HEK293 (cell line): Measurements from ENCODE around the gene SREBF2.

Source experiments
- CTCF ChIA-PET: fragments of 350-600 bp; formaldehyde crosslinking; extraction: SDS; loops from one replicate; lab custom pipeline; 2021; ENCODE audit warnings: antibody characterized with exemption; lab: Yijun Ruan, JAX
- POLR2A ChIA-PET: fragments of 300-600 bp; formaldehyde crosslinking; extraction: SDS; loops from one replicate; lab custom pipeline; 2020; ENCODE audit warnings: antibody characterized with exemption, inconsistent platforms; lab: Yijun Ruan, JAX
- H3K27ac ChIP-seq: fragments of 200-500 bp; sonication (Bioruptor generic); 2 replicates; pipeline ENCODE4 v1.5.1; 2014; ENCODE audit warnings: low read depth, low read length, control low read depth, inconsistent platforms; ENCODE audit errors: extremely low read depth
- H3K36me3 ChIP-seq, 2 experiments: fragments of 200-500 bp in 1 of 2; sonication (Bioruptor generic) in 1 of 2; 1 replicate in 1 of 2; 2 replicates in 1 of 2; pipeline ENCODE4 v1.5.1; 2014 to 2017; ENCODE audit warnings: inconsistent platforms in 2 of 2, low read length in 2 of 2; ENCODE audit not compliant: control insufficient read depth in 2 of 2, insufficient read depth in 1 of 2
- H3K4me1 ChIP-seq: fragments of 200-500 bp; sonication (Bioruptor generic); 2 replicates; pipeline ENCODE4 v1.5.1; 2014; ENCODE audit warnings: mild to moderate bottlenecking, low read length, inconsistent platforms; ENCODE audit not compliant: control insufficient read depth, insufficient read depth
- H3K4me3 ChIP-seq: 2 replicates; pipeline ENCODE4 v1.5.1; 2011; ENCODE audit warnings: low read depth, mild to moderate bottlenecking, control low read depth, low read length, moderate library complexity
- H3K9me3 ChIP-seq: fragments of 200-500 bp; sonication (Bioruptor generic); 2 replicates; pipeline ENCODE4 v1.5.1; 2014; ENCODE audit warnings: low read depth, low read length, inconsistent platforms; ENCODE audit not compliant: control insufficient read depth, insufficient read depth
- EGR2 ChIP-seq: fragments of 450-650 bp; formaldehyde crosslinking; IDR thresholded peaks from 2 replicates; pipeline ENCODE4 v1.5.1; 2016; ENCODE audit warnings: low read depth, missing biosample characterization, missing genetic modification characterization
- GLIS1 ChIP-seq: fragments of 450-650 bp; formaldehyde crosslinking; IDR thresholded peaks from 2 replicates; pipeline ENCODE4 v1.5.1; 2016; ENCODE audit warnings: missing biosample characterization, missing genetic modification characterization
- GLIS2 ChIP-seq: fragments of 450-650 bp; formaldehyde crosslinking; IDR thresholded peaks from 2 replicates; pipeline ENCODE4 v1.5.1; 2016; ENCODE audit warnings: missing biosample characterization, missing genetic modification characterization
- IKZF3 ChIP-seq: fragments of 450-650 bp; IDR thresholded peaks from 2 replicates; pipeline ENCODE4 v1.5.0; 2018; ENCODE audit warnings: missing biosample characterization, mild to moderate bottlenecking, missing genetic modification characterization, moderate library complexity
- KLF1 ChIP-seq: fragments of 450-650 bp; formaldehyde crosslinking; IDR thresholded peaks from 2 replicates; pipeline ENCODE4 v1.5.1; 2016; ENCODE audit warnings: missing biosample characterization, missing genetic modification characterization
- KLF10 ChIP-seq: fragments of 450-650 bp; IDR thresholded peaks from 2 replicates; pipeline ENCODE4 v1.5.1; 2018; ENCODE audit warnings: missing biosample characterization, mild to moderate bottlenecking, missing genetic modification characterization
- KLF16 ChIP-seq: fragments of 450-650 bp; formaldehyde crosslinking; IDR thresholded peaks from 2 replicates; pipeline ENCODE4 v1.5.1; 2017; ENCODE audit warnings: missing biosample characterization, missing genetic modification characterization
- PATZ1 ChIP-seq: fragments of 450-650 bp; formaldehyde crosslinking; IDR thresholded peaks from 2 replicates; pipeline ENCODE4 v1.5.1; 2016; ENCODE audit warnings: missing biosample characterization, missing genetic modification characterization
- SP2 ChIP-seq: fragments of 450-650 bp; formaldehyde crosslinking; IDR thresholded peaks from 2 replicates; pipeline ENCODE4 v1.5.1; 2016; ENCODE audit warnings: missing biosample characterization, missing genetic modification characterization
- ZBTB17 ChIP-seq: fragments of 450-650 bp; formaldehyde crosslinking; IDR thresholded peaks from 2 replicates; pipeline ENCODE4 v1.5.1; 2016; ENCODE audit warnings: missing biosample characterization, missing genetic modification characterization
- ZBTB20 ChIP-seq: fragments of 450-650 bp; formaldehyde crosslinking; IDR thresholded peaks from 2 replicates; pipeline ENCODE4 v1.5.1; 2016; ENCODE audit warnings: missing biosample characterization, missing genetic modification characterization
- ZEB2 ChIP-seq: fragments of 450-650 bp; formaldehyde crosslinking; IDR thresholded peaks from 2 replicates; pipeline ENCODE4 v1.5.1; 2016; ENCODE audit warnings: missing biosample characterization, missing genetic modification characterization
- ZFHX2 ChIP-seq: fragments of 450-650 bp; formaldehyde crosslinking; conservative IDR thresholded peaks from 2 replicates; pipeline ENCODE4 v1.5.1; 2016; ENCODE audit warnings: missing biosample characterization, missing genetic modification characterization
- ZNF138 ChIP-seq: fragments of 450-650 bp; formaldehyde crosslinking; IDR thresholded peaks from 2 replicates; pipeline ENCODE4 v1.5.1; 2016; ENCODE audit warnings: missing biosample characterization, missing genetic modification characterization, borderline replicate concordance
- ZNF169 ChIP-seq: fragments of 450-650 bp; formaldehyde crosslinking; IDR thresholded peaks from 2 replicates; pipeline ENCODE4 v1.5.1; 2016; ENCODE audit warnings: missing biosample characterization, missing genetic modification characterization
- ZNF266 ChIP-seq: fragments of 450-650 bp; formaldehyde crosslinking; IDR thresholded peaks from 2 replicates; pipeline ENCODE4 v1.5.1; 2016; ENCODE audit warnings: missing biosample characterization, missing genetic modification characterization, low read depth
- ZNF335 ChIP-seq: fragments of 450-650 bp; formaldehyde crosslinking; conservative IDR thresholded peaks from 2 replicates; pipeline ENCODE4 v1.5.1; 2016; ENCODE audit warnings: missing biosample characterization, missing genetic modification characterization
- ZNF366 ChIP-seq: fragments of 450-650 bp; formaldehyde crosslinking; conservative IDR thresholded peaks from 2 replicates; pipeline ENCODE4 v1.5.1; 2016; ENCODE audit warnings: missing biosample characterization, missing genetic modification characterization
- ZNF521 ChIP-seq: fragments of 450-650 bp; formaldehyde crosslinking; IDR thresholded peaks from 2 replicates; pipeline ENCODE4 v1.5.1; 2017; ENCODE audit warnings: missing biosample characterization, mild to moderate bottlenecking, missing genetic modification characterization
- ZNF561 ChIP-seq: fragments of 450-650 bp; IDR thresholded peaks from 2 replicates; pipeline ENCODE4 v1.5.1; 2018; ENCODE audit warnings: missing biosample characterization, missing genetic modification characterization, borderline replicate concordance
- ZNF600 ChIP-seq: fragments of 450-650 bp; formaldehyde crosslinking; IDR thresholded peaks from 2 replicates; pipeline ENCODE4 v1.5.1; 2016; ENCODE audit warnings: missing biosample characterization, missing genetic modification characterization
- ZNF837 ChIP-seq: fragments of 450-650 bp; formaldehyde crosslinking; IDR thresholded peaks from 2 replicates; pipeline ENCODE4 v1.5.1; 2016; ENCODE audit warnings: missing biosample characterization, missing genetic modification characterization
- ZSCAN30 ChIP-seq: fragments of 450-650 bp; IDR thresholded peaks from 2 replicates; pipeline ENCODE4 v1.5.1; 2018; ENCODE audit warnings: missing biosample characterization, mild to moderate bottlenecking, missing genetic modification characterization, moderate library complexity
- TF ChIP-seq, protein P1 (sequence below): fragments of 450-650 bp; formaldehyde crosslinking; IDR thresholded peaks from 2 replicates; pipeline ENCODE4 v1.5.1; 2016; ENCODE audit warnings: missing biosample characterization, missing genetic modification characterization
- TF ChIP-seq, protein P2 (sequence below): fragments of 450-650 bp; IDR thresholded peaks from 2 replicates; pipeline ENCODE4 v1.5.1; 2018; ENCODE audit warnings: missing biosample characterization, mild to moderate bottlenecking, missing genetic modification characterization
- TF ChIP-seq, protein P3 (sequence below): fragments of 450-650 bp; formaldehyde crosslinking; IDR thresholded peaks from 2 replicates; pipeline ENCODE4 v1.5.1; 2017; ENCODE audit warnings: missing biosample characterization, mild to moderate bottlenecking, missing genetic modification characterization, moderate library complexity

Gene SREBF2

DNA sequence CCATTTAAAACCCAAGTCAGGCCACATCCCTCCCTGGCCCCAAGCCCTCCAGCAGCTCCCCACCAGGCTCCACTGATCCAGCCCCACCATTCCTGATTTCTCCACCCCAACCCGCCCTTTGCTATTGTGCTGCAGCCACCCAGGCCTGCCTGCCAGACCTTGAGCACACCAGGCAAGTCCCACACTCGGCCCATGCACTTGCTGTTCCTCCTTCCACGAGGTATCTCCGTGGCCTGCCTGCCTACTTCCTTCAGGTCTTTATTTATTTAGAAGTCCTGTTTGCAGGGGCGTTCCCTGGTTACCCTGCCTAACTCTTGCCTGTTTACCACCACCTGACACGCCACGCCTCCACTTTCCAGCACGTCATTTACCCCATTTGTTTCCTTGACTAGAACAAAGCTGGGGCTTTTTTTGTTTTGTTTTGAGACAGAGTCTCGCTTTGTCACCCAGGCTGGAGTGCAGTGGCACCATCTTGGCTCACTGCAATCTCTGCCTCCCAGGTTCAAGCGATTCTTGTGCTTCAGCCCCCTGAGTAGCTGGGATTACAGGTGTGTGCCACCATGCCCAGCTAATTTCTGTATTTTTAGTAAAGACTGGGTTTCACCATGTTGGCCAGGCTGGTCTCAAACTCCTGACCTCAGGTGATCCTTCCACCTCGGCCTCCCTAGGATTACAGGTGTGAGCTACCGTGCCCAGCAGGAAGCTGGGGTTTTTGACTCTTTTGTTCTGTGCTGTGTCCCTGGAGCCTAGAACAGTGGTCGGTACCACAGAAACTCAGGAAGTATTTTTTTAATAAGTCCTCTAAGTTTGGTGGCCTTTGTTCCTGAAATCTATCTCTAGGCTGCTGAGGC is 107.3 kb downstream of the SREBF2 start:
- H3K4me1 ChIP-seq: no peaks in the 10 kb centered on the region; the same call in 1 of the 2 replicates
- CTCF ChIA-PET: interaction anchor here (0.7 to 3.8 kb wide), 24 partner anchors 10 to 458 kb away, joined by 3 to 53 read pairs (median 4); partner anchors contain the start of genes MEI1, SMIM45 and SREBF2
- H3K36me3 ChIP-seq: peaks cover 56 to 91% of the 10 kb centered on the region in 2 experiments; a peak in 2 of 3 replicates
- no peaks in the 10 kb centered on the region for H3K9me3 ChIP-seq
- no peak for TF ChIP-seq ZNF561 (tag by site-specific recombination)
- peak; percentile 66 for TF ChIP-seq ZFHX2 (tag by site-specific recombination)
- TF ChIP-seq EGR2 (tag by site-specific recombination): peak; percentile 65
- peak; percentile 59 for TF ChIP-seq SP2 (tag by site-specific recombination)
- 0 out of 2 replicates have a peak, but pooled peaks have one; percentile 20 for TF ChIP-seq ZNF366 (tag by site-specific recombination)
- TF ChIP-seq ZNF600 (tag by site-specific recombination): peak; percentile 86
- TF ChIP-seq ZNF837 (tag by site-specific recombination): no peak
- peak; percentile 61 for TF ChIP-seq KLF10
- TF ChIP-seq PATZ1: peak; percentile 53
- peak; percentile 64 for TF ChIP-seq KLF1 (tag by site-specific recombination)
- no peak for TF ChIP-seq ZNF521 (tag by site-specific recombination)
- peak; percentile 57 for TF ChIP-seq GLIS2
- TF ChIP-seq ZNF138 (tag by site-specific recombination): no peak
- TF ChIP-seq GLIS1: peak; percentile 14; the same call in 1 of the 2 replicates
- TF ChIP-seq, protein P1, sequence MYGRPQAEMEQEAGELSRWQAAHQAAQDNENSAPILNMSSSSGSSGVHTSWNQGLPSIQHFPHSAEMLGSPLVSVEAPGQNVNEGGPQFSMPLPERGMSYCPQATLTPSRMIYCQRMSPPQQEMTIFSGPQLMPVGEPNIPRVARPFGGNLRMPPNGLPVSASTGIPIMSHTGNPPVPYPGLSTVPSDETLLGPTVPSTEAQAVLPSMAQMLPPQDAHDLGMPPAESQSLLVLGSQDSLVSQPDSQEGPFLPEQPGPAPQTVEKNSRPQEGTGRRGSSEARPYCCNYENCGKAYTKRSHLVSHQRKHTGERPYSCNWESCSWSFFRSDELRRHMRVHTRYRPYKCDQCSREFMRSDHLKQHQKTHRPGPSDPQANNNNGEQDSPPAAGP (tag by site-specific recombination): 0 out of 2 replicates have a peak, but pooled peaks have one; percentile 22
- H3K4me3 ChIP-seq: no peak overlapping the region
- H3K27ac ChIP-seq: 0 out of 2 replicates have a peak overlapping the region, but pooled peaks have one; percentile 12
- POLR2A ChIA-PET: interaction anchor here (1.0 to 1.4 kb wide), 2 partner anchors 243 to 251 kb away, joined by 5 to 8 read pairs; partner anchors contain the start of gene SNU13

DNA sequence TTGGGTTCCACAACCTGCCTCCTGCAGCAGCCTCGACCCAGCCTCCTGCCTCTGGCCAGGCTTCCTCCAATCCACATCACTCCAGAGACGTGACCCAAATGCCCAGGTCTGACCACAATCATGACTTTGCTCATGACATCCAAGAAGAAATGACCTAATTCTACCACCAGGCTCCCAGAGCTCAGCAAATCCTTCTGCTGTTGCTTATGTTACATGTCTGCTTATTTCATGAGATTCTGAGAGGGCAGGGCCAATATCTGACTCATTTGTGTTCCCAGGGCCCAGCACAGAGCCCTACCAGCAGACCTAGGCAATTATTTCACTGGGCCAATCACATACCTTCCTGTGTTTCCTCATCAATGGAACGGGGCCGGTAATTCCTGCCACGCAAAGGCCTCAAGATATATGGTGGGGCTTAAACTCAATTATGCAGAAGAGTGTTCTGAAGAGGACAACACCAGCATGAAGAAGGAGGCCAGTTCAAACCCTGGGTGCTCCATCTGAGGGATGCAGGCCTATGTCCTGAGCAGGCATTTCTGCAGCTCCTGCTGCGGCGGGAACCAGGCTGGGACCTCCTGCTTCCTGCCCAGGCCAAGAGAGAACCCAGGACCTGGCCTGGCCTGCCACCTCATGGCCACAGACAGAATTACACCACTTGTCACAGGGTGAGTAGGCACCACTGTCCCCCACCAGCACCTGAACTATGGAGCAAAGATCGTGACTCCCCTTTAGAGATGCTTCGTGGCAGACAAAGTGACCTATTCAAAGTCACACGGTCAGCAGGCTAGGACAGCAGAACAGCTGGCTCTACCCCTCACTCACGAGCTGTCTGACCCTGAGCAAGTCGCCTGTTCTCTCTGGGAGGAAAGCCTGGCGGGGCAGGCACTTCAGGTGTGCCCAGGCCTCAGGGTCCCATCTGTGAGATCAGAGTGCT is 108.2 kb downstream of the SREBF2 start:
- Histone ChIP-seq H3K4me1 (no peaks in the 10 kb centered on the region; the same call in 1 of the 2 replicates), H3K36me3 (peaks cover 59 to 89% of the 10 kb centered on the region in 2 experiments; a peak in 2 of 3 replicates), H3K27ac (0 out of 2 replicates have a peak overlapping the region, but pooled peaks have one; percentile 12), H3K9me3 (no peaks in the 10 kb centered on the region), H3K4me3 (no peak overlapping the region)
- CTCF ChIA-PET: interaction anchor here (0.6 to 3.8 kb wide), 38 partner anchors 9 to 1600 kb away, joined by 3 to 53 read pairs (median 3); partner anchors contain the start of genes MEI1, SMIM45 and SREBF2
- POLR2A ChIA-PET: interaction anchor here (0.8 to 1.4 kb wide), 3 partner anchors 149 to 252 kb away, joined by 3 to 8 read pairs (median 5); partner anchors contain the start of genes NDUFA6 and SNU13
- peak; percentile 67 for TF ChIP-seq ZNF335
- TF ChIP-seq, protein P2, sequence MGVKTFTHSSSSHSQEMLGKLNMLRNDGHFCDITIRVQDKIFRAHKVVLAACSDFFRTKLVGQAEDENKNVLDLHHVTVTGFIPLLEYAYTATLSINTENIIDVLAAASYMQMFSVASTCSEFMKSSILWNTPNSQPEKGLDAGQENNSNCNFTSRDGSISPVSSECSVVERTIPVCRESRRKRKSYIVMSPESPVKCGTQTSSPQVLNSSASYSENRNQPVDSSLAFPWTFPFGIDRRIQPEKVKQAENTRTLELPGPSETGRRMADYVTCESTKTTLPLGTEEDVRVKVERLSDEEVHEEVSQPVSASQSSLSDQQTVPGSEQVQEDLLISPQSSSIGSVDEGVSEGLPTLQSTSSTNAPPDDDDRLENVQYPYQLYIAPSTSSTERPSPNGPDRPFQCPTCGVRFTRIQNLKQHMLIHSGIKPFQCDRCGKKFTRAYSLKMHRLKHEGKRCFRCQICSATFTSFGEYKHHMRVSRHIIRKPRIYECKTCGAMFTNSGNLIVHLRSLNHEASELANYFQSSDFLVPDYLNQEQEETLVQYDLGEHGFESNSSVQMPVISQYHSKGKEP (tag by site-specific recombination): peak; percentile 68; the same call in 1 of the 2 replicates
- no peak for TF ChIP-seq ZNF266 (tag by site-specific recombination)
- TF ChIP-seq IKZF3 (tag by site-specific recombination): peak; percentile 69; the same call in 1 of the 2 replicates
- TF ChIP-seq GLIS1: peak; percentile 53
- TF ChIP-seq ZEB2 (tag by site-specific recombination): 0 out of 2 replicates have a peak, but pooled peaks have one; percentile 31
- 0 out of 2 replicates have a peak, but pooled peaks have one; percentile 53 for TF ChIP-seq ZSCAN30 (tag by site-specific recombination)
- peak; percentile 36; the same call in 1 of the 2 replicates for TF ChIP-seq ZBTB20 (tag by site-specific recombination)
- TF ChIP-seq ZNF169 (tag by site-specific recombination): no peak
- TF ChIP-seq, protein P3, sequence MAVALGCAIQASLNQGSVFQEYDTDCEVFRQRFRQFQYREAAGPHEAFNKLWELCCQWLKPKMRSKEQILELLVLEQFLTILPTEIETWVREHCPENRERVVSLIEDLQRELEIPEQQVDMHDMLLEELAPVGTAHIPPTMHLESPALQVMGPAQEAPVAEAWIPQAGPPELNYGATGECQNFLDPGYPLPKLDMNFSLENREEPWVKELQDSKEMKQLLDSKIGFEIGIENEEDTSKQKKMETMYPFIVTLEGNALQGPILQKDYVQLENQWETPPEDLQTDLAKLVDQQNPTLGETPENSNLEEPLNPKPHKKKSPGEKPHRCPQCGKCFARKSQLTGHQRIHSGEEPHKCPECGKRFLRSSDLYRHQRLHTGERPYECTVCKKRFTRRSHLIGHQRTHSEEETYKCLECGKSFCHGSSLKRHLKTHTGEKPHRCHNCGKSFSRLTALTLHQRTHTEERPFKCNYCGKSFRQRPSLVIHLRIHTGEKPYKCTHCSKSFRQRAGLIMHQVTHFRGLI (tag by site-specific recombination): peak; percentile 84; the same call in 1 of the 2 replicates
- peak; percentile 64 for TF ChIP-seq ZBTB17 (tag by site-specific recombination)
- TF ChIP-seq KLF16 (tag by site-specific recombination): no peak
